GM20000 (cell line): Measurements from ENCODE around the gene VANGL2.
A peak's percentile ranks its signal among the peaks of the same experiment; 100 is the strongest.

Experiments used
- DNase-seq: peaks from one replicate; pipeline ENCODE4 v3.0.0; 2012; ENCODE audit warnings: low spot score
- CTCF ChIP-seq: IDR thresholded peaks from 2 replicates; pipeline ENCODE4 v1.5.1; 2012; ENCODE audit warnings: mild to moderate bottlenecking, control low read depth; ENCODE audit errors: extremely low read depth, missing control alignments

VANGL2 gene

DNA sequence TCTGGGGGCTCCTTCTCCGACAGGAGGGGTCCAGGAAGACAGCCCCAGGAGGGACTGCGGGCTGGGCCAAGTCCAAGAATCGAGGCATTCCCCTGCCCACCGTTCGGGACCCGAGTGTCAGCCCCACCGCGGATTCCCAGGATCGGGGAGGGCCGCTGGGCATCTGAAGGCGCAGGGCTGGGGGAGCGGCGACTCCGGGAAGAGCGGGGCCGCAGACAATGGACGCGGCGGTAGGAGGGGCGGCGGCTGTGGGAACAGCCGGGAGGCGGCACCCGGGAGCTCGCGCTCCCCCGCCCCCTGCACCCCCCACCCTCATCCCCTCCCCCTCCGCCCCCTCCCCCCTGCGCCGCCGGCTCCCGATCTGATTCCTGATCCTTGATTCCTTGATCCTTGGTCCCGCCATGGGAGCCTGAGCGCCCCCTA is at the start of gene VANGL2:
Gene VANGL2 (plus strand): TSS at position 342 of the 423 bp plus-strand sequence. CDS start 15,274 bp downstream, outside the sequence.
- peak; percentile 80 for DNase-seq

DNA sequence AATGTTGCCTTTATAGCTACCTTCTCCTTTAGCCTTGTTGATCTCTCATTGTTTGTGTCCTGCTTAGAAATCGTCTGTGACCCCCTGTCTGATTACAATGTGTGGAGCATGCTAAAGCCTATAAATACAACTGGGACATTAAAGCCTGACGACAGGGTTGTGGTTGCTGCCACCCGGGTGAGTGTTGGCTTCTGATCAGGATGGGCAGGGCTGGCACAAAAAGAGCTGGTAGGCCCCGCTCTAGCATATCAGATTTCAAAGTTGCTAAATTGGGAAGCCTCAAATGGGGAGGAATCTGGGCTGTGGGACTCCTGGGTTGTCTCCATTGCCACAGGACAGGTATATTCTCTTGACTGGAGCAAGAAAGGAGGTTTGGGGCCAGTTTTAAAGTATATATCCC is 48.7 kb upstream of the VANGL2 start:
- TF ChIP-seq CTCF, result no peak
- no peak for DNase-seq

More for the DNA sequence above, at the start of gene VANGL2:
- TF ChIP-seq CTCF, result no peak

DNA sequence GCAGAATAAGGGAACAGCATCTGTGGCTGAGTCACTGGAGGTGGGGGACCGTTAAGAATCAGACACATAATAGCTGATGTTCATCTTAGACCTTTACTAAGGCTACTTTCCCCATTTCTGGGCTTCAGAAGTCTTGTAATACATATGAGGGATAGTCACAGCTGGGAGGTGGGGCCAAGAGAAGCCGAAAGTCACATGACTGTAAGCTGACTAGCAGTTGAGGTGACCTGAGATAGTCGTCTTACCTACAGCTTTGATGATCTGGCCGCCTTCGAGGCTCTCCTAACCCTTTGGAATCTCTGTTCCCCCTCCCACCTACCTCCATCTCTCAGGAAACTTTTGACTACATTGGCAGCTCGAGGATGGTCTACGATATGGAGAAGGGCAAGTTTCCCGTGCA is 47.8 kb upstream of the VANGL2 start:
- no peak for TF ChIP-seq CTCF
- no peak for DNase-seq

DNA sequence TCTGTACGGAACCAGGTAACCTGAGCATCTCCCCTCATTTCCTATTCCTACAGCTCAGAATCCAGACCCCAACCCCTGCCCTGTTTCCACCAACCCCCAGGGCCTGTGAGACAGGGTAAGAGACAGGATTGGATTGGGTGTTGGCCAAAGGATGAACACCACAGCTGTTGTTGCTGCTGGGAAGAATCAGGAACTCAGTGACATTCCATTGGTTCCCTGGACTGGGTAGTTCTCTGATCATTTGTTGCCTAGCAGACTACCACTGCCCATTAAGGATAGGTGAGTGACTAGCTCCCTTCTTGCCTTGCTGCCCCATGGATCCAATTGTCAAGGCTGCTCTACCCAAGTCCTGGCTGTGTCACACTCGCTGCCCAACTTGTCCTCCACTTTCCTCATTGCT is 47.1 kb upstream of the VANGL2 start:
- no peak for DNase-seq
- TF ChIP-seq CTCF, result no peak

DNA sequence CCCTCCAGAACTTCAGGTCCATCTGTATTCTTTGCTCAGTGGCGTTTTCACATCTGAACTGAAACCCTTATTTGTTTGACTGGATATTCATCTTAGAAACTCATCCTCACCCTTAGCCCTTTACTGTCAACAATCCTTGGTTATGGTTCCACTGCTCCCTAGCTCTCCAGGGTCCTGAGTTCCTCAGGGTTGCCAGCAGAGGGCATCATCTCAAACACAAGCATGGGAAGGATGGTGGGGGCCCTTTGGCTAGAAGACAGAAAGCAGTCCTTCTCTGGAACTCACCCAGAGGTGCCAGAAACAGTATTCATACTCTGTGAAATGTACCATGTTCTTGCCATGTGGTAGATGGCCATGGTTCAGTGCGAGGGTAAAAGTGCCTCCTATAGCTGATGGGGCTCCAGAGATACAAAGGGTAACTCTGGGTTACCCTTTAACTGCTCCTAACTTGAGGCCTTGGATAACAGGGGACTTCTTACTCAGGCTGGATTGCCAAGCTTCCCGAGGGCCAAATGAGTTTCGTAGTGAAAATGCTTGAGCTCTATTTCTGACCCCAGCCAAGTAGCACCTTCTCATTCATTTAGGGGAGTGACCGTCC is 45.9 kb upstream of the VANGL2 start:
- TF ChIP-seq CTCF, result peak; percentile 42
- DNase-seq, result no peak

DNA sequence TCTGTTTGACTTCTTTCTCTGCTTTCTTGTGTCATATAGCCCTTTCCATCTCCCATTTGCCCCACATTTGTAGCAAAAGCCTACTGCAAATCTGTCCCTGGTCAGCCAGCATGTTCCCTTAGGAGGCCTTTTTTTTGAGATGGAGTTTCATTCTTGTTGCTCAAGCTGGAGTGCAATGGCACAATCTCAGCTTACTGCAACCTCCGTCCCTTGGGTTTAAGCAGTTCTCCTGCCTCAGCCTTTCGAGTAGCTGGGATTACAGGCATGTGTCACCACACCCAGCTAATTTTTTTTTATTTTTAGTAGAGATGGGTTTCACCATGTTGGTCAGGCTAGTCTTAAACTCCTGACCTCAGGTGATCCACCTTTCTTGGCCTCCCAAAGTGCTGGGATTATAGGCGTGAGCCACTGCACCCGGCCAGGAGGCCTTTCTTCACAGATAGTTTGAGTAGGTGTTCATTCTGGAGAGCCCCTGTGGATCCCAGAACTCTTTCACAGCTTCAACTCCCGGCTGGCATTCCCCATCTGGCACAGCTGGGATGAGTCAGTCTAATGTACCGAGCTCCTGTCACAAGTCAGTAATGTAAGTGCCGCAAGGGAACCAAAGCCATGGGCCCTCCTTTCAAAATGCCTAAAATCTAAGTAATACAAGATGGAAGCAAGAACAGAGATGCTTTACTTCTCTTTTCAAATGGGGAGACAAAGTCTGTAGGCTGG is 42.9 kb upstream of the VANGL2 start:
- no peak for TF ChIP-seq CTCF
- no peak for DNase-seq

GRCh38 chr1:160358073-160358472 is 42.3 kb upstream of the VANGL2 start:
- no peak for TF ChIP-seq CTCF
- no peak for DNase-seq
